ENCODE measurements around the gene ANKFY1. TPM values are rescaled to one million over a fixed set of nuclear protein-coding genes. Genes with fewer than 3 reads are reported as not detected.

ANKFY1 gene
- total and polyA plus RNA-seq, 9 of the 15 experiments (the other 6 are each of a cell fraction or from before 2014, with no cell fraction given): 4.3 to 25.6 (median 12.2) TPM

- H2AFZ ChIP-seq (ENCODE audit: low read depth, low read length): no peak overlapping the region
- H3K9me3 ChIP-seq (replicated peaks; ENCODE audit: control insufficient read depth, insufficient read depth, low read depth, low read length): no peaks in the 10 kb centered on the region
- 90% methylated on average over 6 of the region's 6 CpGs for WGBS (ENCODE audit: insufficient coverage, low coverage, missing lambda C conversion rate)
- intact Hi-C loops (cut with micrococcal nuclease): loop anchor here (1.0 to 5.0 kb wide), 3 partner anchors 86 to 197 kb away; partner anchors contain the start of gene UBE2G1
- no peaks in the 10 kb centered on the region for H3K9me1 ChIP-seq (ENCODE audit: control insufficient read depth, insufficient read depth, low read length)
- FAIRE-seq (no peak), DNase-seq (ENCODE audit: extremely low read depth in 1 of 4, low spot score in 3 of 4) (no peak), ATAC-seq (no peak)
- ChIA-PET CTCF (ENCODE audit: low intra/inter-chr PET ratio) (interaction anchor here (0.7 to 4.0 kb wide), 4 partner anchors 16 to 483 kb away, joined by 3 to 60 read pairs (median 4); no protein-coding TSS in a partner anchor), POLR2A (interaction anchor here (0.7 to 2.0 kb wide), 5 partner anchors 9 to 195 kb away, joined by 3 to 6 read pairs (median 4); no protein-coding TSS in a partner anchor)
- TF ChIP-seq NR3C1 (CRISPR knock-in tag; IDR thresholded peaks at IDR 0.05): no peak
- no peak for TF ChIP-seq ZNF133 (CRISPR knock-in tag; IDR thresholded peaks at IDR 0.05)
- TF ChIP-seq ZBTB1 (CRISPR knock-in tag; IDR thresholded peaks at IDR 0.05; ENCODE audit: borderline replicate concordance, low read depth): no peak
- TF ChIP-seq ZNF12 (CRISPR knock-in tag; IDR thresholded peaks at IDR 0.05): no peak
- TF ChIP-seq CBFA2T2 (conservative IDR thresholded peaks at IDR 0.05): no peak
- TF ChIP-seq ZNF766 (CRISPR knock-in tag; conservative IDR thresholded peaks at IDR 0.05): no peak
- TF ChIP-seq UBTF (IDR thresholded peaks at IDR 0.05; ENCODE audit: borderline replicate concordance in 1 of 2, low read depth in 2 of 2, low read length in 2 of 2): no peak
- no peak for TF ChIP-seq KLF16 (IDR thresholded peaks at IDR 0.05)
- no peak for TF ChIP-seq PHB2 (IDR thresholded peaks at IDR 0.05; ENCODE audit: low read depth)
- H3K27me3 ChIP-seq (ENCODE audit: control insufficient read depth in 2 of 2, insufficient read depth in 2 of 2, low read length in 2 of 2): no peaks in the 10 kb centered on the region
- no peak overlapping the region for H3K27ac ChIP-seq (ENCODE audit: extremely low read depth, low read depth, low read length)
- H4K20me1 ChIP-seq (replicated peaks; ENCODE audit: control insufficient read depth, insufficient read depth, low read length): no peaks in the 10 kb centered on the region
- no peak overlapping the region for H3K4me2 ChIP-seq (ENCODE audit: insufficient read depth, low read length)
- H3K9ac ChIP-seq (ENCODE audit: insufficient read depth in 1 of 2, low read depth in 2 of 2, low read length in 2 of 2): no peak overlapping the region
- H3K4me3 ChIP-seq: no peak overlapping the region
- H3K79me2 ChIP-seq (ENCODE audit: control insufficient read depth, insufficient read depth, low read length): peaks cover 7% of the 10 kb centered on the region; the same call in 2 of the 3 replicates
- H3K4me1 ChIP-seq (replicated peaks in 1 of 2; ENCODE audit: control insufficient read depth in 2 of 2, insufficient read depth in 2 of 2, low read length in 2 of 2): no peaks in the 10 kb centered on the region; a peak in 1 of 5 replicates
- in situ Hi-C loops (cut with MboI): no loop called here
- peaks cover 32% of the 10 kb centered on the region; the same call in 2 of the 3 replicates for H3K36me3 ChIP-seq (ENCODE audit: control insufficient read depth, insufficient read depth, low read length)
- no TSS peak for BruUV-seq (replicated peaks)
These were observed 47.8 kb downstream of the ANKFY1 start for GRCh38 chr17:4215882-4216570.

Data from K562 (cell line).